WTC11 (cell line): ENCODE results near the gene MVP. TPM values are rescaled to one million over a fixed set of nuclear protein-coding genes. Genes with fewer than 3 reads are reported as not detected.
"Not testable (repeated sequence)": the region's sequence is repeated elsewhere in the genome, so short reads cannot be mapped to it uniquely, and the experiment has no call there.

Experiments used
- ATAC-seq: fragments of 200-7000 bp; cut with Tn5 transposase; 2 replicates; pipeline ENCODE4 v1.10.0; 2021; ENCODE audit warnings: mild to moderate bottlenecking, moderate library complexity
- Bru-seq: library from RNA; stranded (reverse); fragments of 400-500 nt; gene quantifications from one replicate; lab custom pipeline; 2021; lab: Mats Ljungman, UMichigan
- CTCF ChIA-PET: fragments of 300-600 bp; sonication (Branson Sonifier 250); formaldehyde crosslinking; loops from one replicate; lab custom pipeline; 2021; ENCODE audit warnings: antibody characterized with exemption; lab: Charles Lee
- POLR2A ChIA-PET: fragments of 350-600 bp; sonication (Branson Sonifier 250); formaldehyde crosslinking; loops from one replicate; lab custom pipeline; 2021; ENCODE audit warnings: antibody characterized with exemption; lab: Charles Lee
- DNase-seq: peaks from one replicate; pipeline ENCODE4 v3.0.0; 2021; ENCODE audit warnings: low spot score
- H3K27ac Mint-ChIP-seq: 2 replicates; pipeline ENCODE4 v1.8.0; 2021; ENCODE audit warnings: mixed read lengths
- H3K27me3 Mint-ChIP-seq: 2 replicates; pipeline ENCODE4 v1.8.0; 2021; ENCODE audit warnings: low read depth, mild to moderate bottlenecking, moderate library complexity, mixed read lengths
- H3K36me3 Mint-ChIP-seq: 2 replicates; pipeline ENCODE4 v1.8.0; 2021; ENCODE audit warnings: mixed read lengths
- H3K4me1 Mint-ChIP-seq: 2 replicates; pipeline ENCODE4 v1.8.0; 2022; ENCODE audit warnings: mixed read lengths
- H3K4me3 Mint-ChIP-seq: 2 replicates; pipeline ENCODE4 v1.8.0; 2021; ENCODE audit warnings: mild to moderate bottlenecking, moderate library complexity, mixed read lengths
- H3K9me3 Mint-ChIP-seq: 2 replicates; pipeline ENCODE4 v1.8.0; 2021; ENCODE audit warnings: mixed read lengths
- AFF4 ChIP-seq: sonication (generic); formaldehyde crosslinking; IDR thresholded peaks from 2 replicates; pipeline ENCODE4 v1.8.1; 2023; ENCODE audit warnings: mild to moderate bottlenecking, missing genetic modification reagents, borderline replicate concordance
- ATF1 ChIP-seq: sonication (generic); formaldehyde crosslinking; IDR thresholded peaks from 2 replicates; pipeline ENCODE4 v1.8.1; 2023; ENCODE audit warnings: mild to moderate bottlenecking, moderate library complexity, missing genetic modification reagents
- ATF2 ChIP-seq: sonication (generic); formaldehyde crosslinking; IDR thresholded peaks from 2 replicates; pipeline ENCODE4 v1.8.1; 2022; ENCODE audit warnings: low read depth, missing genetic modification reagents, borderline replicate concordance
- CDX4 ChIP-seq: fragments of 250-450 bp; sonication (Bioruptor Pico); IDR thresholded peaks from 2 replicates; pipeline ENCODE4 v1.9.0; 2021; ENCODE audit warnings: moderate library complexity, mild to moderate bottlenecking, inconsistent platforms, borderline replicate concordance
- ETV6 ChIP-seq: sonication (generic); formaldehyde crosslinking; IDR thresholded peaks from 2 replicates; pipeline ENCODE4 v1.8.1; 2022; ENCODE audit warnings: mild to moderate bottlenecking, missing genetic modification reagents
- FOXK1 ChIP-seq: sonication (generic); formaldehyde crosslinking; IDR thresholded peaks from 2 replicates; pipeline ENCODE4 v1.8.0; 2022; ENCODE audit warnings: mild to moderate bottlenecking, moderate library complexity, missing genetic modification reagents
- GABPB1 ChIP-seq: sonication (generic); formaldehyde crosslinking; IDR thresholded peaks from 2 replicates; pipeline ENCODE4 v1.8.1; 2023; ENCODE audit warnings: mild to moderate bottlenecking, missing genetic modification reagents
- GTF2I ChIP-seq: fragments of 250-450 bp; sonication (Bioruptor Pico); conservative IDR thresholded peaks from 2 replicates; pipeline ENCODE4 v1.4.0; 2021; ENCODE audit warnings: mild to moderate bottlenecking
- IRF2 ChIP-seq: sonication (generic); formaldehyde crosslinking; IDR thresholded peaks from 2 replicates; pipeline ENCODE4 v1.8.0; 2022; ENCODE audit warnings: low read depth, missing genetic modification reagents, borderline replicate concordance
- MAX ChIP-seq: sonication (generic); formaldehyde crosslinking; IDR thresholded peaks from 2 replicates; pipeline ENCODE4 v1.8.0; 2022; ENCODE audit warnings: mild to moderate bottlenecking, missing genetic modification reagents
- MYBL2 ChIP-seq: sonication (generic); formaldehyde crosslinking; IDR thresholded peaks from 2 replicates; pipeline ENCODE4 v1.8.1; 2023; ENCODE audit warnings: mild to moderate bottlenecking, moderate library complexity, missing genetic modification reagents
- NFATC4 ChIP-seq: fragments of 250-450 bp; sonication (Bioruptor Pico); IDR thresholded peaks from 2 replicates; pipeline ENCODE4 v1.9.0; 2021; ENCODE audit warnings: mild to moderate bottlenecking
- NR3C1 ChIP-seq: sonication (generic); formaldehyde crosslinking; conservative IDR thresholded peaks from 2 replicates; pipeline ENCODE4 v1.8.1; 2023; ENCODE audit warnings: low read depth, mild to moderate bottlenecking, missing genetic modification reagents
- SP1 ChIP-seq: sonication (generic); formaldehyde crosslinking; conservative IDR thresholded peaks from 2 replicates; pipeline ENCODE4 v1.8.1; 2022; ENCODE audit warnings: missing genetic modification reagents
- STAT6 ChIP-seq: sonication (generic); formaldehyde crosslinking; conservative IDR thresholded peaks from 2 replicates; pipeline ENCODE4 v1.8.1; 2023; ENCODE audit warnings: mild to moderate bottlenecking, low read depth, missing genetic modification reagents, moderate library complexity
- ZBTB43 ChIP-seq: sonication (generic); formaldehyde crosslinking; IDR thresholded peaks from 2 replicates; pipeline ENCODE4 v1.8.1; 2023; ENCODE audit warnings: mild to moderate bottlenecking, missing genetic modification reagents
- ZMAT4 ChIP-seq: fragments of 250-450 bp; sonication (Bioruptor Pico); IDR thresholded peaks from 2 replicates; pipeline ENCODE4 v1.9.0; 2021; ENCODE audit warnings: mild to moderate bottlenecking
- ZNF263 ChIP-seq: sonication (generic); formaldehyde crosslinking; IDR thresholded peaks from 2 replicates; pipeline ENCODE4 v1.8.1; 2022; ENCODE audit warnings: low read depth, mild to moderate bottlenecking, moderate library complexity, missing genetic modification reagents
- ZNF396 ChIP-seq: fragments of 250-450 bp; sonication (Bioruptor Pico); IDR thresholded peaks from 2 replicates; pipeline ENCODE4 v1.8.0; 2021; ENCODE audit warnings: mild to moderate bottlenecking, moderate library complexity, borderline replicate concordance
- long read RNA-seq, 3 experiments: library from RNA in 1 of 3; library from capped mRNA in 1 of 3; library from polyadenylated mRNA in 1 of 3; unstranded in 2 of 3; stranded (forward) in 1 of 3; transcript quantifications; one replicate each; pipeline ENCODE4 v2.0.0, GENCODE V29; 2021
- total RNA-seq: library from RNA; stranded (reverse); gene quantifications from 3 replicates; pipeline ENCODE4 v1.2.3, GENCODE V29; 2021

Gene MVP
- total RNA-seq = 8.9 to 10.8 TPM (median 10.0 TPM) in 3 replicates
- Bru-seq, nascent RNA = percentile 35 among the genes with signal in this experiment
- long read RNA-seq, experiment 1, partial matches to known transcripts = 6 of 18 reads
- long read RNA-seq, experiment 1, other reads (novel, unspliced or antisense) = 12 of 18 reads
- long read RNA-seq, experiment 2, partial matches to known transcripts = 6 of 19 reads
- long read RNA-seq, experiment 2, other reads (novel, unspliced or antisense) = 13 of 19 reads
- long read RNA-seq, experiment 3, partial matches to known transcripts = 1 of 3 reads
- long read RNA-seq, experiment 3, other reads (novel, unspliced or antisense) = 1 of 3 reads

- Mint-ChIP-seq H3K27ac (peak within 1 kb of the TSS; percentile 45), H3K4me1 (peaks cover 43% of the 10 kb centered on the region), H3K4me3 (peak within 1 kb of the TSS; percentile 47), H3K36me3 (peaks cover 30% of the 10 kb centered on the region), H3K27me3 (no peaks in the 10 kb centered on the region; the same call in 1 of the 2 replicates), H3K9me3 (no peaks in the 10 kb centered on the region)
- DNase-seq (no peak), ATAC-seq (no peak)
- TF ChIP-seq ZBTB43 (CRISPR knock-in tag) = no peak
- TF ChIP-seq GABPB1 (CRISPR knock-in tag) = 0 out of 2 replicates have a peak, but pooled peaks have one; percentile 25
- CTCF ChIA-PET = interaction anchor here (0.6 to 6.0 kb wide), 11 partner anchors 10 to 681 kb away, joined by 3 to 50 read pairs (median 5); partner anchors contain the start of gene TLCD3B
- POLR2A ChIA-PET = interaction anchor here (1.0 kb wide), 1 partner anchor 8 kb away, joined by 4 read pairs; no protein-coding TSS in a partner anchor
Observed at GRCh38 chr16:29820271-29820701, at the start of gene MVP. Gene MVP, plus strand, starts transcription at chr16:29820462. Its CDS starts 10,088 bp downstream, at chr16:29830550.

- peak; percentile 57; the same call in 1 of the 2 replicates for TF ChIP-seq GABPB1 (CRISPR knock-in tag)
- H3K9me3 Mint-ChIP-seq, H3K4me3 Mint-ChIP-seq, POLR2A ChIA-PET, H3K4me1 Mint-ChIP-seq, H3K27ac Mint-ChIP-seq, H3K36me3 Mint-ChIP-seq, ATAC-seq, DNase-seq, H3K27me3 Mint-ChIP-seq: not testable (repeated sequence)
- CTCF ChIA-PET = interaction anchor here (1.8 to 2.1 kb wide), 2 partner anchors 13 to 18 kb away, joined by 4 to 7 read pairs; partner anchors contain the start of gene KIF22
Observed at GRCh38 chr16:29772330-29772729, 47.9 kb upstream of the MVP start.

GRCh38 chr16:29774730-29775129, 45.5 kb upstream of the MVP start:
- ATAC-seq (no peak), DNase-seq (no peak)
- Mint-ChIP-seq H3K4me1 (peaks cover 8% of the 10 kb centered on the region), H3K4me3 (no peak overlapping the region), H3K9me3 (no peaks in the 10 kb centered on the region), H3K27ac (no peak overlapping the region), H3K36me3 (no peaks in the 10 kb centered on the region), H3K27me3 (peaks cover 20% of the 10 kb centered on the region)
- ChIA-PET POLR2A (no interaction called here), CTCF (interaction anchor here (1.5 kb wide), 1 partner anchor 15 kb away, joined by 6 read pairs; the partner anchor contains the start of gene KIF22)
- TF ChIP-seq ZNF396 (no peak), NR3C1 (no peak), NFATC4 (CRISPR knock-in tag) (no peak), ATF1 (CRISPR knock-in tag) (no peak), MAX (CRISPR knock-in tag) (no peak), ZMAT4 (CRISPR knock-in tag) (no peak), ATF2 (CRISPR knock-in tag) (no peak), GABPB1 (CRISPR knock-in tag) (no peak), FOXK1 (CRISPR knock-in tag) (no peak), CDX4 (CRISPR knock-in tag) (no peak), STAT6 (no peak), MYBL2 (CRISPR knock-in tag) (no peak), ETV6 (CRISPR knock-in tag) (no peak), GTF2I (CRISPR knock-in tag) (no peak), SP1 (CRISPR knock-in tag) (no peak), ZNF263 (CRISPR knock-in tag) (no peak), AFF4 (CRISPR knock-in tag) (no peak), IRF2 (no peak)
